IMR-90 (cell line): ENCODE measurements around the gene LOC101059915.

Source experiments
- ATAC-seq: fragments of 200-7000 bp; cut with Tn5 transposase; 2 replicates; pipeline ENCODE4 v1.9.1; 2020; ENCODE audit warnings: low read depth, mild to moderate bottlenecking, moderate library complexity
- BruUV-seq: library from RNA; stranded (reverse); fragments of 400-500 nt; replicated peaks from 2 replicates; lab custom pipeline; 2021; lab: Mats Ljungman, UMichigan
- CTCF ChIA-PET: fragments of 300-600 bp; formaldehyde crosslinking; extraction: SDS; loops from one replicate; lab custom pipeline; 2021; ENCODE audit warnings: antibody characterized with exemption; lab: Yijun Ruan, JAX
- POLR2A ChIA-PET: fragments of 300-600 bp; sonication (Branson Sonifier 250); formaldehyde crosslinking; loops from one replicate; lab custom pipeline; 2022; ENCODE audit warnings: antibody characterized with exemption; ENCODE audit not compliant: unreplicated experiment; lab: Charles Lee
- DNase-seq: peaks from one replicate; pipeline ENCODE4 v3.0.0; 2013
- H2AFZ ChIP-seq: replicated peaks from 2 replicates; pipeline ENCODE3; 2013; ENCODE audit warnings: low read length, mild to moderate bottlenecking; ENCODE audit not compliant: poor library complexity
- H2AK5ac ChIP-seq: 2 replicates; pipeline ENCODE4 v1.6.1; 2013; ENCODE audit warnings: low read depth, low read length, inconsistent platforms
- H2AK9ac ChIP-seq: replicated peaks from 2 replicates; pipeline ENCODE3; 2013; ENCODE audit warnings: mild to moderate bottlenecking, low read depth, low read length, moderate library complexity; ENCODE audit not compliant: poor library complexity
- H2BK120ac ChIP-seq: 2 replicates; pipeline ENCODE4 v1.6.1; 2013; ENCODE audit warnings: low read depth, low read length, inconsistent platforms
- H2BK15ac ChIP-seq: 3 replicates; pipeline ENCODE4 v1.6.1; 2013; ENCODE audit warnings: low read depth, low read length, inconsistent platforms
- H2BK20ac ChIP-seq: 2 replicates; pipeline ENCODE4 v1.6.1; 2013; ENCODE audit warnings: low read depth, mild to moderate bottlenecking, inconsistent platforms, low read length, moderate library complexity
- H2BK5ac ChIP-seq: 2 replicates; pipeline ENCODE4 v1.6.1; 2013; ENCODE audit warnings: mild to moderate bottlenecking, low read depth, low read length, inconsistent platforms; ENCODE audit not compliant: poor library complexity, severe bottlenecking
- H3K14ac ChIP-seq: replicated peaks from 2 replicates; pipeline ENCODE4 v1.6.1; 2013; ENCODE audit warnings: low read depth, low read length, inconsistent platforms
- H3K18ac ChIP-seq: 2 replicates; pipeline ENCODE4 v1.6.1; 2013; ENCODE audit warnings: low read depth, low read length, control low read depth
- H3K23ac ChIP-seq: 2 replicates; pipeline ENCODE4 v1.6.1; 2013; ENCODE audit warnings: low read depth, low read length, inconsistent platforms
- H3K27ac ChIP-seq: 2 replicates; pipeline ENCODE4 v1.5.1; 2013; ENCODE audit warnings: mild to moderate bottlenecking, control low read depth, low read length; ENCODE audit not compliant: insufficient read depth
- H3K27me3 ChIP-seq: 2 replicates; pipeline ENCODE4 v1.6.1; 2013; ENCODE audit warnings: low read length; ENCODE audit not compliant: control insufficient read depth, insufficient read depth
- H3K36me3 ChIP-seq: 2 replicates; pipeline ENCODE4 v1.6.1; 2013; ENCODE audit warnings: low read length, mixed read lengths; ENCODE audit not compliant: control insufficient read depth, insufficient read depth
- H3K4ac ChIP-seq: 2 replicates; pipeline ENCODE4 v1.6.1; 2013; ENCODE audit warnings: low read depth, low read length, inconsistent platforms
- H3K4me1 ChIP-seq: 2 replicates; pipeline ENCODE4 v1.6.1; 2013; ENCODE audit warnings: low read length, mixed read lengths; ENCODE audit not compliant: control insufficient read depth, insufficient read depth
- H3K4me2 ChIP-seq: 2 replicates; pipeline ENCODE4 v1.6.1; 2013; ENCODE audit warnings: low read depth, mild to moderate bottlenecking, control low read depth, low read length, moderate library complexity
- H3K4me3 ChIP-seq: 2 replicates; pipeline ENCODE4 v1.5.1; 2013; ENCODE audit warnings: low read depth, mild to moderate bottlenecking, control low read depth, low read length, moderate library complexity; ENCODE audit not compliant: insufficient read depth
- H3K56ac ChIP-seq: 2 replicates; pipeline ENCODE4 v1.6.1; 2013; ENCODE audit warnings: low read length, inconsistent platforms; ENCODE audit not compliant: insufficient read depth; ENCODE audit errors: extremely low read depth
- H3K79me1 ChIP-seq, 2 experiments: 2 replicates each; pipeline ENCODE4 v1.6.1; 2013; ENCODE audit warnings: low read length in 2 of 2, inconsistent platforms in 1 of 2, low read depth in 1 of 2
- H3K9ac ChIP-seq: 2 replicates; pipeline ENCODE4 v1.6.1; 2013; ENCODE audit warnings: low read depth, low read length, control low read depth
- H3K9me1 ChIP-seq: 2 replicates; pipeline ENCODE4 v1.6.1; 2013; ENCODE audit warnings: low read length, inconsistent platforms; ENCODE audit not compliant: insufficient read depth
- H3K9me3 ChIP-seq: 2 replicates; pipeline ENCODE4 v1.6.1; 2013; ENCODE audit warnings: low read length; ENCODE audit not compliant: control insufficient read depth, insufficient read depth
- H4K20me1 ChIP-seq: 2 replicates; pipeline ENCODE4 v1.6.1; 2013; ENCODE audit warnings: low read length, inconsistent platforms; ENCODE audit not compliant: insufficient read depth
- H4K5ac ChIP-seq: 2 replicates; pipeline ENCODE4 v1.6.1; 2013; ENCODE audit warnings: mild to moderate bottlenecking, low read depth, low read length, control low read depth
- H4K8ac ChIP-seq, 2 experiments: 2 replicates each; pipeline ENCODE4 v1.6.1; 2013; ENCODE audit warnings: low read depth in 2 of 2, low read length in 2 of 2, control low read depth in 1 of 2, inconsistent platforms in 1 of 2
- H4K91ac ChIP-seq: 2 replicates; pipeline ENCODE4 v1.6.1; 2013; ENCODE audit warnings: low read depth, low read length, inconsistent platforms; ENCODE audit not compliant: insufficient read depth
- WGBS, 2 experiments: methylation state at CpG; one replicate each; pipeline versions ENCODE4 v1.1.5 to v1.1.7; 2013; ENCODE audit warnings: missing lambda C conversion rate in 2 of 2; ENCODE audit not compliant: insufficient read length in 1 of 2; ENCODE audit errors: extremely low coverage in 2 of 2; 5-methylcytosine and 5-hydroxymethylcytosine counted together
- dilution Hi-C: fragments of 300-500 bp; cut with HindIII; formaldehyde crosslinking; loops from one replicate; pipeline ENCODE4 v1.14.3; 2018; ENCODE audit warnings: low sequenced_read_pairs; ENCODE audit not compliant: unreplicated experiment
- in situ Hi-C: fragments of 300-500 bp; cut with MboI; formaldehyde crosslinking; loops from 3 replicates; pipeline ENCODE4 v1.14.3; 2019; ENCODE audit warnings: low sequenced_read_pairs, inconsistent platforms, mixed read lengths
- intact Hi-C: fragments of 100-400 bp; cut with micrococcal nuclease; formaldehyde crosslinking; loops from 2 replicates; pipeline ENCODE4 v1.10.0; 2022
- TF ChIP-seq, protein P1 (sequence below): fragments of 150-350 bp; IDR thresholded peaks from 2 replicates; pipeline ENCODE4 v1.6.1; 2016; ENCODE audit warnings: low read depth, mild to moderate bottlenecking, low read length, moderate library complexity, borderline replicate concordance

The LOC101059915 gene

DNA sequence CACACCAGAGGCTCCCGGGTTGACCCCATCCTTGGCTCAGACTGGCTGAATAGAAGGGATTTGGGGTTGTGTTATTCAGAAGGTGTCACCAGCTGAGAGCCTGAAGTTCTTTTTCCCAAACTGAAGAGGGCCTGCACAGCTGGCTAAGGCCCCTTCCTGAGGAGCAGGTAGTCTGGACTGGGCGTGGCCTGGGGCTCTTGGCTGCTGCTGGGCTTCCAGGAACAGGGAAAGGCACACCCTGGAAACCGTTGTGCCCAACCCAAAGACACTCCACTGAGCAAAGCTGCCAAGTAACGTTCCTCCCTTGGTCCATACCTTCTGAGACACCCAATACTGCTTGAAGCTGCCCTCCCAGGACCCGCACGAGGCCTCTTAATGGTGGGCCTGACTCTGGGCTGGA is 40.8 kb upstream of the LOC101059915 start:
- DNase-seq (no peak), ATAC-seq (no peak)
- Histone ChIP-seq H3K23ac (no peak overlapping the region), H3K4me1 (no peaks in the 10 kb centered on the region; the same call in 1 of the 2 replicates), H2BK15ac (no peak overlapping the region), H3K4me3 (no peak overlapping the region), H3K36me3 (no peaks in the 10 kb centered on the region), H3K9me1 (no peaks in the 10 kb centered on the region), H2AFZ (no peak overlapping the region), H3K9ac (no peak overlapping the region), H3K56ac (no peak overlapping the region), H4K91ac (no peak overlapping the region), H2AK9ac (no peak overlapping the region), H3K4ac (no peak overlapping the region), H3K9me3 (no peaks in the 10 kb centered on the region), H2AK5ac (no peak overlapping the region), H4K8ac (no peak overlapping the region), H3K18ac (no peak overlapping the region), H4K20me1 (no peaks in the 10 kb centered on the region), H4K5ac (no peak overlapping the region), H3K79me1 (no peaks in the 10 kb centered on the region), H3K27ac (no peak overlapping the region), H2BK120ac (no peak overlapping the region), H3K4me2 (no peak overlapping the region), H3K27me3 (peaks cover 6% of the 10 kb centered on the region), H3K14ac (no peak overlapping the region), H2BK20ac (no peak overlapping the region), H2BK5ac (no peak overlapping the region)
- ChIA-PET POLR2A (no interaction called here), CTCF (no interaction called here)
- TF ChIP-seq, protein P1, sequence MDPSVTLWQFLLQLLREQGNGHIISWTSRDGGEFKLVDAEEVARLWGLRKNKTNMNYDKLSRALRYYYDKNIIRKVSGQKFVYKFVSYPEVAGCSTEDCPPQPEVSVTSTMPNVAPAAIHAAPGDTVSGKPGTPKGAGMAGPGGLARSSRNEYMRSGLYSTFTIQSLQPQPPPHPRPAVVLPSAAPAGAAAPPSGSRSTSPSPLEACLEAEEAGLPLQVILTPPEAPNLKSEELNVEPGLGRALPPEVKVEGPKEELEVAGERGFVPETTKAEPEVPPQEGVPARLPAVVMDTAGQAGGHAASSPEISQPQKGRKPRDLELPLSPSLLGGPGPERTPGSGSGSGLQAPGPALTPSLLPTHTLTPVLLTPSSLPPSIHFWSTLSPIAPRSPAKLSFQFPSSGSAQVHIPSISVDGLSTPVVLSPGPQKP = no peak
- WGBS, 2 experiments = 40% methylated on average over 1 of the region's 6 CpGs; no CpG with 5 or more reads in 1 of the 2 experiments
- in situ Hi-C loops = loop anchor here (25.0 kb wide), 1 partner anchor 864 kb away; no protein-coding TSS in a partner anchor
- intact Hi-C loops = no loop called here
- dilution Hi-C loops = no loop called here
- BruUV-seq = no TSS peak
